OCI-LY7 (cell line): ENCODE results near the gene TBC1D1. TPM values are rescaled to one million over a fixed set of nuclear protein-coding genes. Genes with fewer than 3 reads are reported as not detected.

Experiments
- BruUV-seq: library from RNA; stranded (reverse); fragments of 400-500 nt; replicated peaks from 2 replicates; lab custom pipeline; 2021; lab: Mats Ljungman, UMichigan
- CTCF ChIA-PET: fragments of 300-600 bp; sonication (Branson Sonifier 250); formaldehyde crosslinking; loops from one replicate; lab custom pipeline; 2022; ENCODE audit warnings: antibody characterized with exemption; ENCODE audit not compliant: unreplicated experiment; lab: Charles Lee
- POLR2A ChIA-PET: fragments of 300-600 bp; sonication (Branson Sonifier 250); formaldehyde crosslinking; loops from one replicate; lab custom pipeline; 2022; ENCODE audit warnings: antibody characterized with exemption; lab: Charles Lee
- DNase-seq: peaks from one replicate; pipeline ENCODE4 v3.0.0-alpha.2; 2015; ENCODE audit warnings: low spot score
- H2AFZ ChIP-seq: fragments of 200-600 bp; sonication (generic), shearing (Covaris generic); 2 replicates; pipeline ENCODE4 v1.6.1; 2014; ENCODE audit warnings: mild to moderate bottlenecking, antibody characterized with exemption, low read length, moderate library complexity
- H3K27ac ChIP-seq: fragments of 200-600 bp; sonication (generic); 2 replicates; pipeline ENCODE4 v1.5.1; 2014; ENCODE audit warnings: mixed run types, low read depth, mild to moderate bottlenecking, moderate library complexity, low read length, inconsistent platforms; ENCODE audit not compliant: poor library complexity, severe bottlenecking
- H3K36me3 ChIP-seq: fragments of 200-600 bp; sonication (generic); 2 replicates; pipeline ENCODE4 v1.6.1; 2014; ENCODE audit warnings: mild to moderate bottlenecking, antibody characterized with exemption, low read length, moderate library complexity, mixed read lengths; ENCODE audit not compliant: insufficient read depth
- H3K4me1 ChIP-seq: fragments of 200-600 bp; sonication (generic); 2 replicates; pipeline ENCODE4 v1.5.1; 2014; ENCODE audit warnings: mild to moderate bottlenecking, low read length; ENCODE audit not compliant: insufficient read depth, poor library complexity, severe bottlenecking
- H3K4me2 ChIP-seq: fragments of 200-600 bp; sonication (generic); 2 replicates; pipeline ENCODE4 v1.6.1; 2014; ENCODE audit warnings: mild to moderate bottlenecking, low read length
- H3K4me3 ChIP-seq: fragments of 200-600 bp; sonication (generic); 2 replicates; pipeline ENCODE4 v1.5.1; 2014; ENCODE audit warnings: mild to moderate bottlenecking, low read depth, low read length; ENCODE audit not compliant: poor library complexity, severe bottlenecking
- H3K79me2 ChIP-seq: fragments of 200-600 bp; sonication (generic); 2 replicates; pipeline ENCODE4 v1.6.1; 2016; ENCODE audit warnings: low read depth, mild to moderate bottlenecking, low read length, moderate library complexity, mixed read lengths; ENCODE audit not compliant: insufficient read depth
- H3K9me2 ChIP-seq: fragments of 200-600 bp; sonication (generic); 2 replicates; pipeline ENCODE4 v1.6.1; 2016; ENCODE audit warnings: mild to moderate bottlenecking, low read length, mixed read lengths; ENCODE audit not compliant: insufficient read depth
- H3K9me3 ChIP-seq: fragments of 200-600 bp; sonication (generic); 2 replicates; pipeline ENCODE4 v1.6.1; 2014; ENCODE audit warnings: mild to moderate bottlenecking, mixed run types, low read length, mixed read lengths
- H4K20me1 ChIP-seq: fragments of 200-600 bp; sonication (generic); 2 replicates; pipeline ENCODE4 v1.6.1; 2014; ENCODE audit warnings: mild to moderate bottlenecking, antibody characterized with exemption, low read length, moderate library complexity, mixed read lengths; ENCODE audit not compliant: insufficient read depth
- CTCF ChIP-seq: fragments of 200-600 bp; sonication (generic); conservative IDR thresholded peaks from 2 replicates; pipeline ENCODE4 v1.5.1; 2014; ENCODE audit warnings: mild to moderate bottlenecking, antibody characterized with exemption, low read length, moderate library complexity, mixed read lengths
- EZH2phosphoT487 ChIP-seq: fragments of 200-600 bp; sonication (generic); IDR thresholded peaks from 2 replicates; pipeline ENCODE4 v1.6.1; 2018; ENCODE audit warnings: low read depth, borderline replicate concordance, mild to moderate bottlenecking, mixed run types, antibody characterized with exemption, low read length, moderate library complexity, mixed read lengths
- intact Hi-C: fragments of 100-400 bp; cut with micrococcal nuclease; formaldehyde crosslinking; loops from one replicate; pipeline ENCODE4 v1.10.0; 2022; ENCODE audit not compliant: unreplicated experiment
- total RNA-seq, 2 experiments: library from RNA; depleted of rRNA in 1 of 2; stranded (reverse); fragments of >200 nt in 1 of 2; shearing (Covaris generic) in 1 of 2; gene quantifications; 2 replicates each; pipeline ENCODE4 v1.2.3, GENCODE V29; 2014 to 2022

The TBC1D1 gene
- total RNA-seq, 2 experiments from 2014 or later: 539 to 545 TPM

- no peak for TF ChIP-seq EZH2phosphoT487
- no peak for TF ChIP-seq CTCF
- Histone ChIP-seq H3K4me3 (no peak overlapping the region), H3K36me3 (no peaks in the 10 kb centered on the region), H3K27ac (no peak overlapping the region), H3K4me1 (no peaks in the 10 kb centered on the region), H3K9me3 (no peaks in the 10 kb centered on the region), H2AFZ (no peak overlapping the region), H3K4me2 (no peak overlapping the region), H3K9me2 (no peaks in the 10 kb centered on the region), H4K20me1 (no peaks in the 10 kb centered on the region), H3K79me2 (no peaks in the 10 kb centered on the region)
- ChIA-PET CTCF (interaction anchor here (0.5 kb wide), 1 partner anchor 581 kb away, joined by 3 read pairs; no protein-coding TSS in a partner anchor), POLR2A (no interaction called here)
- BruUV-seq: no TSS peak
- DNase-seq: no peak
- intact Hi-C loops: no loop called here
These were observed 261.0 kb downstream of the TBC1D1 start for GRCh38 chr4:38151873-38152272.

GRCh38 chr4:38152305-38152704 is 261.4 kb downstream of the TBC1D1 start:
- Histone ChIP-seq H3K4me2 (no peak overlapping the region), H3K9me3 (no peaks in the 10 kb centered on the region), H3K9me2 (no peaks in the 10 kb centered on the region), H2AFZ (no peak overlapping the region), H3K4me1 (no peaks in the 10 kb centered on the region), H3K27ac (no peak overlapping the region), H4K20me1 (no peaks in the 10 kb centered on the region), H3K36me3 (no peaks in the 10 kb centered on the region), H3K4me3 (no peak overlapping the region), H3K79me2 (no peaks in the 10 kb centered on the region)
- ChIA-PET POLR2A (interaction anchor here (1.0 kb wide), 1 partner anchor 7 kb away, joined by 3 read pairs; no protein-coding TSS in a partner anchor), CTCF (interaction anchor here (0.5 kb wide), 1 partner anchor 581 kb away, joined by 3 read pairs; no protein-coding TSS in a partner anchor)
- intact Hi-C loops: no loop called here
- DNase-seq: no peak
- BruUV-seq: no TSS peak
- TF ChIP-seq CTCF (no peak), EZH2phosphoT487 (no peak)

- no peaks in the 10 kb centered on the region for H3K79me2 ChIP-seq
- POLR2A ChIA-PET: interaction anchor here (1.0 kb wide), 2 partner anchors 8 to 34 kb away, joined by 3 to 4 read pairs; no protein-coding TSS in a partner anchor
- no peak for TF ChIP-seq EZH2phosphoT487
- no peak for TF ChIP-seq CTCF
- H2AFZ ChIP-seq: no peak overlapping the region
- intact Hi-C loops: no loop called here
- no peaks in the 10 kb centered on the region for H3K9me2 ChIP-seq
- no peak overlapping the region for H3K4me2 ChIP-seq
- no peak overlapping the region for H3K4me3 ChIP-seq
- no peaks in the 10 kb centered on the region for H3K9me3 ChIP-seq
- no peaks in the 10 kb centered on the region for H3K4me1 ChIP-seq
- CTCF ChIA-PET: interaction anchor here (0.5 kb wide), 1 partner anchor 582 kb away, joined by 3 read pairs; no protein-coding TSS in a partner anchor
- no TSS peak for BruUV-seq
- H4K20me1 ChIP-seq: no peaks in the 10 kb centered on the region
- no peak for DNase-seq
- H3K36me3 ChIP-seq: no peaks in the 10 kb centered on the region
- H3K27ac ChIP-seq: no peak overlapping the region
These were observed 262.0 kb downstream of the TBC1D1 start for GRCh38 chr4:38152721-38153386.
